ENCODE results near the gene GFER. TPM values are rescaled to one million over a fixed set of nuclear protein-coding genes. Genes with fewer than 3 reads are reported as not detected.
"Not testable (repeated sequence)": the region's sequence is repeated elsewhere in the genome, so short reads cannot be mapped to it uniquely, and the experiment has no call there.

Gene GFER
- total RNA-seq, 2 donors from 2014 or later, result 12.4 to 28.5 TPM

- Mint-ChIP-seq H3K9me3 (no peaks in the 10 kb centered on the region), H3K36me3 (ENCODE audit: low read depth) (peaks cover 23% of the 10 kb centered on the region), H3K4me1 (peaks cover 20% of the 10 kb centered on the region), H3K27ac (peak overlapping the region; percentile 93), H3K4me3 (peak overlapping the region; percentile 91), H3K27me3 (no peaks in the 10 kb centered on the region)
- ATAC-seq (replicated peaks), result no peak
These were observed 24.1 kb downstream of the GFER start for GRCh38 chr16:2008009-2008526.

- Mint-ChIP-seq H3K27ac (peak overlapping the region; percentile 93), H3K9me3 (no peaks in the 10 kb centered on the region), H3K36me3 (ENCODE audit: low read depth) (peaks cover 23% of the 10 kb centered on the region), H3K27me3 (no peaks in the 10 kb centered on the region), H3K4me1 (peaks cover 20% of the 10 kb centered on the region), H3K4me3 (peak overlapping the region; percentile 91)
- ATAC-seq (replicated peaks), result no peak
These were observed 24.7 kb downstream of the GFER start for GRCh38 chr16:2008631-2009163.

GRCh38 chr16:2009164-2009711 is 25.2 kb downstream of the GFER start:
- ATAC-seq (replicated peaks), result peak; percentile 37
- Mint-ChIP-seq H3K27me3 (no peaks in the 10 kb centered on the region), H3K36me3 (ENCODE audit: low read depth) (peaks cover 23% of the 10 kb centered on the region), H3K4me1 (peaks cover 20% of the 10 kb centered on the region), H3K9me3 (no peaks in the 10 kb centered on the region), H3K27ac (peak overlapping the region; percentile 93), H3K4me3 (peak overlapping the region; percentile 91)

- H3K4me3 Mint-ChIP-seq, result peak within 1 kb of the TSS; percentile 94
- no peaks in the 10 kb centered on the region for H3K9me3 Mint-ChIP-seq
- H3K4me1 Mint-ChIP-seq, result peaks cover 20% of the 10 kb centered on the region
- peaks cover 23% of the 10 kb centered on the region for H3K36me3 Mint-ChIP-seq (ENCODE audit: low read depth)
- peak within 1 kb of the TSS; percentile 93 for H3K27ac Mint-ChIP-seq
- ATAC-seq (replicated peaks), result peak; percentile 99
- H3K27me3 Mint-ChIP-seq, result no peaks in the 10 kb centered on the region
These were observed 26.0 kb downstream of the GFER start, which contains the start of gene ZNF598 for GRCh38 chr16:2009791-2010510. Gene ZNF598 (minus strand): TSS chr16:2009821.

- H3K27me3 Mint-ChIP-seq; H3K9me3 Mint-ChIP-seq; ATAC-seq (replicated peaks); H3K4me3 Mint-ChIP-seq; H3K27ac Mint-ChIP-seq: not testable (repeated sequence)
- Mint-ChIP-seq H3K36me3 (ENCODE audit: low read depth) (peaks cover 20% of the 10 kb centered on the region), H3K4me1 (peaks cover 14% of the 10 kb centered on the region)
These were observed 27.7 kb downstream of the GFER start for GRCh38 chr16:2011726-2012125.

GRCh38 chr16:2013527-2013926 is 29.5 kb downstream of the GFER start:
- H3K27ac Mint-ChIP-seq, result no peak overlapping the region
- no peaks in the 10 kb centered on the region for H3K27me3 Mint-ChIP-seq
- H3K36me3 Mint-ChIP-seq (ENCODE audit: low read depth), result peaks cover 5% of the 10 kb centered on the region
- no peak for ATAC-seq (replicated peaks)
- no peak overlapping the region for H3K4me3 Mint-ChIP-seq
- H3K9me3 Mint-ChIP-seq, result no peaks in the 10 kb centered on the region
- H3K4me1 Mint-ChIP-seq, result peaks cover 3% of the 10 kb centered on the region

GRCh38 chr16:2015117-2015946 is 31.3 kb downstream of the GFER start:
- no peak for ATAC-seq (replicated peaks)
- Mint-ChIP-seq H3K36me3 (ENCODE audit: low read depth) (no peaks in the 10 kb centered on the region), H3K9me3 (no peaks in the 10 kb centered on the region), H3K4me1 (no peaks in the 10 kb centered on the region), H3K27ac (no peak overlapping the region), H3K4me3 (no peak overlapping the region), H3K27me3 (peaks cover 4% of the 10 kb centered on the region)

- Mint-ChIP-seq H3K4me3 (no peak overlapping the region), H3K36me3 (ENCODE audit: low read depth) (no peaks in the 10 kb centered on the region), H3K27ac (no peak overlapping the region), H3K9me3 (no peaks in the 10 kb centered on the region), H3K27me3 (peaks cover 4% of the 10 kb centered on the region), H3K4me1 (no peaks in the 10 kb centered on the region)
- ATAC-seq (replicated peaks), result no peak
These were observed 31.9 kb downstream of the GFER start for GRCh38 chr16:2015947-2016208.

- H3K36me3 Mint-ChIP-seq (ENCODE audit: low read depth), result no peaks in the 10 kb centered on the region
- H3K27ac Mint-ChIP-seq, result no peak overlapping the region
- no peaks in the 10 kb centered on the region for H3K4me1 Mint-ChIP-seq
- H3K4me3 Mint-ChIP-seq, result no peak overlapping the region
- peaks cover 4% of the 10 kb centered on the region for H3K27me3 Mint-ChIP-seq
- no peak for ATAC-seq (replicated peaks)
- no peaks in the 10 kb centered on the region for H3K9me3 Mint-ChIP-seq
These were observed 32.5 kb downstream of the GFER start for GRCh38 chr16:2016407-2016922.

- H3K27ac Mint-ChIP-seq, result no peak within 1 kb of the TSS
- no peaks in the 10 kb centered on the region for H3K36me3 Mint-ChIP-seq (ENCODE audit: low read depth)
- peak within 1 kb of the TSS; percentile 19 for H3K4me3 Mint-ChIP-seq
- no peak for ATAC-seq (replicated peaks)
- no peaks in the 10 kb centered on the region for H3K4me1 Mint-ChIP-seq
- no peaks in the 10 kb centered on the region for H3K9me3 Mint-ChIP-seq
- peaks cover 10% of the 10 kb centered on the region for H3K27me3 Mint-ChIP-seq
These were observed 35.5 kb downstream of the GFER start, which contains the start of gene NPW for GRCh38 chr16:2019518-2019920. Gene NPW (plus strand): TSS chr16:2019785.

GRCh38 chr16:2019921-2020831 is 36.2 kb downstream of the GFER start:
- ATAC-seq (replicated peaks), result no peak
- Mint-ChIP-seq H3K4me1 (no peaks in the 10 kb centered on the region), H3K4me3 (peak overlapping the region; percentile 19), H3K9me3 (no peaks in the 10 kb centered on the region), H3K27ac (no peak overlapping the region), H3K27me3 (peaks cover 10% of the 10 kb centered on the region), H3K36me3 (ENCODE audit: low read depth) (no peaks in the 10 kb centered on the region)

- Mint-ChIP-seq H3K36me3 (ENCODE audit: low read depth) (no peaks in the 10 kb centered on the region), H3K27me3 (peaks cover 10% of the 10 kb centered on the region), H3K27ac (peak overlapping the region; percentile 72), H3K4me3 (peak overlapping the region; percentile 68), H3K4me1 (no peaks in the 10 kb centered on the region), H3K9me3 (no peaks in the 10 kb centered on the region)
- ATAC-seq (replicated peaks), result peak; percentile 44
These were observed 38.7 kb downstream of the GFER start for GRCh38 chr16:2022723-2023091.

GRCh38 chr16:2023092-2024031 is 39.4 kb downstream of the GFER start:
- Mint-ChIP-seq H3K4me3 (peak overlapping the region; percentile 68), H3K4me1 (no peaks in the 10 kb centered on the region), H3K27me3 (peaks cover 10% of the 10 kb centered on the region), H3K27ac (peak overlapping the region; percentile 72), H3K9me3 (no peaks in the 10 kb centered on the region), H3K36me3 (ENCODE audit: low read depth) (no peaks in the 10 kb centered on the region)
- ATAC-seq (replicated peaks), result peak; percentile 88
